Endothelial cell of umbilical vein (primary cell): ENCODE data around the gene C1RL. TPM values are rescaled to one million over a fixed set of nuclear protein-coding genes. Genes with fewer than 3 reads are reported as not detected.
A peak's percentile ranks its signal among the peaks of the same experiment; 100 is the strongest.

Experiments used
- BruUV-seq: library from RNA; stranded (reverse); fragments of 400-500 nt; replicated peaks from 2 replicates; lab custom pipeline; 2021; lab: Mats Ljungman, UMichigan
- CTCF ChIA-PET: fragments of 300-600, 350-600 bp; sonication (Branson Sonifier 250); formaldehyde crosslinking; loops from one replicate; lab custom pipeline; 2021; ENCODE audit warnings: antibody characterized with exemption, inconsistent platforms; lab: Charles Lee
- POLR2A ChIA-PET: fragments of 300-600, 350-600 bp; sonication (Branson Sonifier 250); formaldehyde crosslinking; loops from one replicate; lab custom pipeline; 2021; ENCODE audit warnings: antibody characterized with exemption, inconsistent platforms; lab: Charles Lee
- DNase-seq: peaks from one replicate; pipeline ENCODE4 v3.0.0-alpha.2; 2011; ENCODE audit warnings: low read depth, low spot score
- FAIRE-seq: peaks from 2 replicates; lab custom pipeline; 2011; peaks lifted over from hg19 to GRCh38; lab: Jason Lieb, UNC
- H2AFZ ChIP-seq: 2 replicates; pipeline ENCODE4 v1.6.0; 2012; ENCODE audit warnings: low read depth, low read length, control low read depth, inconsistent platforms
- H3K27ac ChIP-seq: 2 replicates; pipeline ENCODE4 v1.5.1; 2011; ENCODE audit warnings: low read depth, mild to moderate bottlenecking, control low read depth, low read length, moderate library complexity; ENCODE audit not compliant: insufficient read depth
- H3K27me3 ChIP-seq, 2 experiments: 2 replicates each; pipeline versions ENCODE4 v1.6.0 to v1.6.1; 2011; ENCODE audit warnings: low read length in 2 of 2, mixed read lengths in 1 of 2; ENCODE audit not compliant: control insufficient read depth in 2 of 2, insufficient read depth in 2 of 2
- H3K36me3 ChIP-seq, 2 experiments: 2 replicates in 1 of 2; 3 replicates in 1 of 2; pipeline ENCODE4 v1.5.1; 2011; ENCODE audit warnings: low read length in 2 of 2, mild to moderate bottlenecking in 1 of 2, moderate library complexity in 1 of 2; ENCODE audit not compliant: control insufficient read depth in 2 of 2, insufficient read depth in 2 of 2; ENCODE audit errors: extremely low read depth in 1 of 2
- H3K4me1 ChIP-seq: 3 replicates; pipeline ENCODE4 v1.5.1; 2011; ENCODE audit warnings: mild to moderate bottlenecking, low read length; ENCODE audit not compliant: control insufficient read depth, insufficient read depth; ENCODE audit errors: extremely low read depth
- H3K4me2 ChIP-seq: 2 replicates; pipeline ENCODE4 v1.6.1; 2011; ENCODE audit warnings: low read length, control low read depth, mixed read lengths; ENCODE audit not compliant: insufficient read depth
- H3K4me3 ChIP-seq, 3 experiments: fragments of 200-600 bp in 1 of 3; sonication (generic), shearing (Covaris generic) in 1 of 3; replicated peaks in 1 of 3; 2 replicates each; pipeline ENCODE4 v1.5.1; 2011 to 2016; ENCODE audit warnings: control low read depth in 3 of 3, low read length in 3 of 3, mild to moderate bottlenecking in 2 of 3, inconsistent platforms in 1 of 3, low read depth in 1 of 3, moderate library complexity in 1 of 3; ENCODE audit not compliant: insufficient read depth in 1 of 3
- H3K79me2 ChIP-seq: 2 replicates; pipeline ENCODE4 v1.6.0; 2012; ENCODE audit warnings: low read length, inconsistent platforms; ENCODE audit not compliant: control insufficient read depth, insufficient read depth
- H3K9ac ChIP-seq: replicated peaks from 2 replicates; pipeline ENCODE3; 2011; ENCODE audit warnings: low read length, control low read depth; ENCODE audit not compliant: insufficient read depth; ENCODE audit errors: extremely low read depth
- H3K9me1 ChIP-seq: replicated peaks from 3 replicates; pipeline ENCODE4 v1.6.0; 2011; ENCODE audit warnings: mild to moderate bottlenecking, low read length; ENCODE audit not compliant: control insufficient read depth, insufficient read depth; ENCODE audit errors: extremely low read depth
- H3K9me3 ChIP-seq: replicated peaks from 2 replicates; pipeline ENCODE4 v1.5.1; 2012; ENCODE audit warnings: low read length, inconsistent platforms; ENCODE audit not compliant: control insufficient read depth, insufficient read depth
- H4K20me1 ChIP-seq: replicated peaks from 2 replicates; pipeline ENCODE3; 2011; ENCODE audit warnings: mild to moderate bottlenecking, low read length; ENCODE audit not compliant: control insufficient read depth, insufficient read depth; ENCODE audit errors: extremely low read depth
- CTCF ChIP-seq, 2 donors: IDR thresholded peaks; 1 replicate in 1 of 2; 2 replicates in 1 of 2; pipeline ENCODE4 v1.5.1; 2011; ENCODE audit warnings: low read length in 2 of 2, mild to moderate bottlenecking in 2 of 2, moderate library complexity in 2 of 2, control low read depth in 1 of 2, inconsistent platforms in 1 of 2, low read depth in 1 of 2; ENCODE audit not compliant: insufficient read depth in 1 of 2; ENCODE audit errors: extremely low read depth in 1 of 2
- EZH2 ChIP-seq: IDR thresholded peaks from 2 replicates; pipeline ENCODE4 v1.6.1; 2012; ENCODE audit warnings: borderline replicate concordance, low read depth, mild to moderate bottlenecking, moderate library complexity, low read length, inconsistent platforms; ENCODE audit not compliant: severe bottlenecking
- FOS ChIP-seq: IDR thresholded peaks from 2 replicates; pipeline ENCODE4 v1.6.1; 2011; ENCODE audit warnings: mild to moderate bottlenecking, low read length, moderate library complexity, borderline replicate concordance; ENCODE audit not compliant: insufficient read depth
- GATA2 ChIP-seq: IDR thresholded peaks from 2 replicates; pipeline ENCODE4 v1.7.0; 2011; ENCODE audit warnings: low read depth, mild to moderate bottlenecking, moderate library complexity, mixed read lengths, low read length; ENCODE audit not compliant: insufficient read length, insufficient read depth
- MAX ChIP-seq: IDR thresholded peaks from 2 replicates; pipeline ENCODE4 v1.6.1; 2011; ENCODE audit not compliant: insufficient read depth, insufficient read length
- MYC ChIP-seq: IDR thresholded peaks from one replicate; pipeline ENCODE4 v1.6.1; 2011; ENCODE audit warnings: mild to moderate bottlenecking, low read depth, low read length
- POLR2A ChIP-seq: IDR thresholded peaks from 2 replicates; pipeline ENCODE4 v1.6.1; 2012; ENCODE audit warnings: low read depth, mild to moderate bottlenecking, control low read depth, low read length
- POLR2AphosphoS5 ChIP-seq: IDR thresholded peaks from 2 replicates; pipeline ENCODE4 v1.6.1; 2012; ENCODE audit warnings: low read depth, mild to moderate bottlenecking, control low read depth, low read length, moderate library complexity; ENCODE audit not compliant: insufficient read depth
- dilution Hi-C: fragments of 300-500 bp; cut with MboI; formaldehyde crosslinking; loops from one replicate; pipeline ENCODE4 v1.15.0; 2019; ENCODE audit warnings: low sequenced_read_pairs; ENCODE audit not compliant: extremely low pct_ligation_motif_present
- intact Hi-C: fragments of 100-400 bp; cut with micrococcal nuclease; formaldehyde crosslinking; loops from one replicate; pipeline ENCODE4 v1.10.0; 2022
- polyA plus RNA-seq, 4 experiments: library from polyadenylated mRNA; depleted of rRNA in 3 of 4; stranded (reverse) in 3 of 4; unstranded in 1 of 4; fragments of >200 nt; gene quantifications; 2 replicates each; pipeline versions ENCODE4 v1.2.1 to v1.2.3, GENCODE V29; 2011 to 2012; ENCODE audit warnings: missing spikeins in 1 of 4
- total RNA-seq: library from RNA; stranded (reverse); gene quantifications from 2 replicates; pipeline ENCODE4 v1.2.3, GENCODE V29; 2021

C1RL gene
- total and polyA plus RNA-seq, 2 donors (not counting 3 experiments of a cell fraction or from before 2014, with no cell fraction given) = 20.9 to 25.0 TPM

- H3K9me1 ChIP-seq = no peaks in the 10 kb centered on the region
- peaks cover 6% of the 10 kb centered on the region for H3K4me1 ChIP-seq
- H3K79me2 ChIP-seq = no peaks in the 10 kb centered on the region
- H3K9me3 ChIP-seq = no peaks in the 10 kb centered on the region
- peak within 1 kb of the TSS; percentile 51 to 70 (median 64) for H3K4me3 ChIP-seq
- intact Hi-C loops (loop anchor here (1.0 to 5.0 kb wide), 6 partner anchors 16 to 220 kb away; partner anchors contain the start of genes C12orf57, C1RL, EMG1 and LPCAT3), dilution Hi-C loops (no loop called here)
- peak within 1 kb of the TSS; percentile 84 for H3K4me2 ChIP-seq
- no peak within 1 kb of the TSS for H3K27ac ChIP-seq
- ChIA-PET POLR2A (no interaction called here), CTCF (interaction anchor here (1.0 to 4.5 kb wide), 4 partner anchors 18 to 148 kb away, joined by 3 to 19 read pairs (median 4); partner anchors contain the start of genes C12orf57 and RNU7-1)
- DNase-seq = peak; percentile 67
- H3K27me3 ChIP-seq = peaks cover 0 to 16% of the 10 kb centered on the region in 2 experiments
- H3K36me3 ChIP-seq = no peaks in the 10 kb centered on the region
- H4K20me1 ChIP-seq = no peaks in the 10 kb centered on the region
- no peak for TF ChIP-seq POLR2AphosphoS5
- no peak for TF ChIP-seq MYC
- TF ChIP-seq GATA2 = no peak
- peak; percentile 24 for TF ChIP-seq EZH2
- no peak for TF ChIP-seq MAX
- no peak for TF ChIP-seq FOS
- TF ChIP-seq CTCF (IDR thresholded peaks at IDR 0.05; ENCODE audit: extremely low read depth in 1 of 2, insufficient read depth in 1 of 2, low read depth in 1 of 2, low read length in 2 of 2) = peak; percentile 85
- TF ChIP-seq POLR2A = no peak
- FAIRE-seq = peak; percentile 92
- H3K9ac ChIP-seq = peak within 1 kb of the TSS; percentile 60
- H2AFZ ChIP-seq = peak within 1 kb of the TSS; percentile 99
- no TSS peak for BruUV-seq
These were observed 16.6 kb downstream of the C1RL start, which contains the start of gene C1R for GRCh38 chr12:7092229-7092985. Gene C1R, minus strand, starts transcription at chr12:7092445. Its CDS starts 57 bp downstream, at chr12:7092388.
